Stimulated activated CD4-positive, alpha-beta T cell treated with anti-CD3 and anti-CD28 coated beads, TNF-alpha, amount 100 ng/mL, for 24 hours (primary cell): ENCODE measurements around the gene UGT2B11.
"Not testable (repeated sequence)": the region's sequence is repeated elsewhere in the genome, so short reads cannot be mapped to it uniquely, and the experiment has no call there.

Source experiments
- DNase-seq, 3 experiments: peaks; one replicate each; pipeline ENCODE4 v3.0.0-alpha.2; 2020; ENCODE audit warnings: low read depth in 3 of 3

UGT2B11 gene

GRCh38 chr4:69170233-69171134 lies 44.1 kb downstream of the UGT2B11 start:
- peak in 1 of 3 experiments; percentile 9 for DNase-seq

GRCh38 chr4:69169171-69169570 lies 45.4 kb downstream of the UGT2B11 start:
- DNase-seq, result not testable (repeated sequence)

- DNase-seq, result no peak
These were observed 47.2 kb downstream of the UGT2B11 start for GRCh38 chr4:69167300-69167699.

- not testable (repeated sequence) for DNase-seq
These were observed 48.2 kb downstream of the UGT2B11 start for GRCh38 chr4:69166376-69166775.

GRCh38 chr4:69165707-69166106 lies 48.8 kb downstream of the UGT2B11 start:
- not testable (repeated sequence) for DNase-seq

- DNase-seq, result no peak
These were observed 57.6 kb downstream of the UGT2B11 start for GRCh38 chr4:69156913-69157312.

GRCh38 chr4:69154021-69154420 lies 60.5 kb downstream of the UGT2B11 start:
- DNase-seq, result no peak
